Glomerular visceral epithelial cell (primary cell): ENCODE measurements around the gene HTATIP2.
"Not testable (repeated sequence)": the region's sequence is repeated elsewhere in the genome, so short reads cannot be mapped to it uniquely, and the experiment has no call there.

Experiments
- DNase-seq: peaks from one replicate; pipeline ENCODE4 v3.0.0-alpha.2; 2016; ENCODE audit errors: extremely low spot score

Gene HTATIP2

DNA sequence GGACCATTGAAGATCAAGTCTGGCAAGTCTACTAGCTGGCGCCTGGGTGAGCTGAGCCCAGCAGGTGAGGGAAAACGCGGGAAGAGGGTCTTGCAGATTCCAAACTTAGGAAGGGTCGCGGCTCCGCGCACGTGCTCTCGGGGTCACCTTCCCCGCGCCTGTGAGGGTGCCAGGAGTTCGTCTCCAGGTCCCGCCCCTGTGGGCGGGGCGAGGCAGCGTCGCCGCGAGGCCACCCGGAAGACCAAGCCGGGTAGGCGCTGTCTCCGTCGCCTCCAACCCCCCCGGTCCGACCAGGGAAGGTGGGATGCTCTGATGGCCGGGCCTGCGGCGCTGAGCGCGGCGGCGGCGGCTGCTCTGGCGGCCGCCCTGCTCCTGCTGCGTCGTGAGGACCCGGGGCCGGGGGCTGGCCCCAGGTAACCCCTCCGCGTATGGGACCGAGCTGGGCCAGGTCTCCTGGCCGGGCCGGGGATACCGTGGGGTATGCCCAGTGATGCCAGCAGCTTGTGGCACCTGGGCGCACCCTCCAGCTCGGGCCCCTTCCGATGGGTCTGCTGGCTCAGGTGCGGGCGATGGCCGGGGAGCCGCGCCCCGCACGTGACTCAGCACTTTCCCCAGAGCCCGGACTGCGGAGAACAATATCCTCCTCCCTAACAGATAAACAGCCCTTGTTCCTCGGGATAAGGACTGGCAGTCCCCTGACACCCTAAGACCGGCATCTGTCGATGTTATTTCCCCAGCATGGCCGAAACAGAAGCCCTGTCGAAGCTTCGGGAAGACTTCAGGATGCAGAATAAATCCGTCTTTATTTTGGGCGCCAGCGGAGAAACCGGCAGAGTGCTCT is at the start of gene HTATIP2:
Gene HTATIP2, plus strand, starts transcription at position 215 of the 841 bp plus-strand sequence. Its CDS starts 524 bp downstream, at position 739.
- DNase-seq, result peak; percentile 24

DNA sequence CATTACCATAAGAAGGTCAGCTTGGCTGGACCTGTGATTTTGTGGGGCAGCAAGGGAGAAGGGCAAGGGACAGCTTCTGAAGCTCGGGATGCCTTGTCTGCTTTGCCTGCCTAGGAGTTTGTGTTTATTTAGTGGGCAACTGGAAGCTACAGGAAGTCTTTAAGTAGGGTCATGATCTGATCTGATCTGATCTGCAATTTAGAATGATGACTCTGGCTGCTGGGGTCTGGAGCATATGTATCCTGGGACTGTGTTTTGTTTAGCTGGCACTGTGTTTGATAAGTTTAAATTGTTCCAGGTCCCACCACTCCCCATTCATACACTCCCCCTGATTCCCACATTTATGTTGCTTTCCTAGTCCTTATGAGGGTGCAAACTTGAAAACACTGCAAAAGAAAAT is 47.7 kb upstream of the HTATIP2 start:
- DNase-seq, result no peak

DNA sequence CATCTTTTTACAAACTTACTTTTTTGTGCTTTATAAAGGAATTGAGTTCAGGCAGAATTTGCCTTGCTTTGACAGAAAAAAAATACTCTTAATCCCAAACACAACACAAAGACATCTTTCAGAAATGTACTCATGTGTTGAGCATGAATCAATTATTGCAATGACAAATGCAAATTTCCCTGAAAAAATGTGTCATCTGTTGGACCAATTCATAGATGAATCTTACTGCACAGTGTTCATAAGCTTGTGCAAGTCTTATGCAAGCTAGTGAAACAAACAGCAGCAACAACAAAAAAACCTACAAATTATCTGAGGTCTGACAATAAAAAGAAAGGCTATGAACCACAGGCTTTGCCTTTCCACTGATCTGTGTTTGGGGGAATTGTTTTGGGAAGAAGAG is 42.3 kb upstream of the HTATIP2 start:
- DNase-seq, result no peak

DNA sequence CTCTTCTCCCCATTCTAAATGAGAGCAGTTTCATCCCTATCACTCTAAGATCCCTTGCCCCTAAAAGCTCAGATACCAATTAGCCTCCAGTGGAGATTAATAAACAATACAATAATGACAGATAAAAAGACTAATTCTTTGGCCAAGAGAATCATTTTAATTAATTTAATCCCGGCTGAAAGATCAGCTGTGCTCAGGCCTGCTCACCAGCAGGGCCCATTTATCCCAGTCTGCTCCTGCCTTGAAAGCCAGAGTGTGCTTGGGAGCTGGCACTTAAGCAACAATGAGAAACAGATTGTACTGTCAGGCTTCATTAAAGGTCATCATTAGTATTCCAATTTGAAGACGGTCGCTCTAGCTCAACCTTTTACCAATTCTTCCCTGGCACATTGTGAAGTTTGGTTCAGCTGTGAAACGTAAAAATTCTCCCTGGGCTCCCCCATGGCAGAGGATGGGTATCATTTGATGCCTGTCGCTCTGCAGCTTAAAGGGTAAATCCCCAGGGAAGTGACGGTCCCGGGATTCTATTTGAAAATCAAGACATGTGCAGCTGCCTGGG is 36.1 kb upstream of the HTATIP2 start:
- DNase-seq, result no peak

DNA sequence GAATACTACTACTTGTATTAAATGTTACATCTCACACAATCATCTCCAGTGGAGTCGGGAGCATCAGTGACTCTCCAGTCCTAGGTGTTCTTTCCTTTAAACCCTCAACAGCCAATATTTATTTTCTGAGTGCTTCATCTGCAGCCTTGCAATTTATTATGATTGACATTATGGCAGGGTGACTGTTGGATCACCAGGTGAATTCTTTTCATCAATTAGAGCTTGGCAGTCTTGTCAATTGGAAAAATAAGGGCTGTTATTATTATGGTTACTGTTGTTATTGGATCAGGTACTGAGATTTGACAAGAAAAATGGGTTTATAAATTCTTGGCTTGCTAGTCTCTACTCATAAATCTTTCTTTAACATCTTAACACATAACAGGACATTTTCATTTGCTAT is 27.5 kb upstream of the HTATIP2 start:
- no peak for DNase-seq

DNA sequence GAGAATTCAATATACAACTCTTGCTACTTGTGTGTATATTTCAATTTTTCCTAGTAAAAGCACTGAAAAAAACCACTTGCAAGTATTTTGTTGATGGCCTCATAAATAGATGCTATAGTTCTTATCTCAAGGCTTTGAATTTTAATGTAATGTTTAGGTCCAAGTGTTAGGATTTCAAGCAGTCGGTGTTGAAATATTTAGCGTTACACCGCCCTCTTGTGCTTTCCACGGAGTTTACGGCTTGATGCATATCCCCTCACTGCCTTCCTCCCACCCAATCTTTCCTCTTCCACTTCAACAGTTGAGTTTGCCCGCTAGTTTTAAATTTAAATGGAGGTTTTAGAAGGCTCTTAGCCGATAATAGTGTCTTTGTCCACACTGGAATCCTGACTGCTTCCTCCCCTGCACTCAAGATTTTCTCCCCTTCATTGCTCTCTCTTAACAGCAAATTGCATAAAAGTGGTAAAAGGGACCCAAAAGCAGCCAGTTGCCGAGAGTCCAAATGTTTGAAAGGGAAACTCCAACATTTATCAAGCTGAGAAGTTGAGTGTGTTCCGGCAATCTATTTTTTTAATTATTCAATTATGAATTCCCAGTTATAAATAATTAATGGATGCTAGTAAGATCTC is 25.9 kb upstream of the HTATIP2 start:
- peak; percentile 5 for DNase-seq

DNA sequence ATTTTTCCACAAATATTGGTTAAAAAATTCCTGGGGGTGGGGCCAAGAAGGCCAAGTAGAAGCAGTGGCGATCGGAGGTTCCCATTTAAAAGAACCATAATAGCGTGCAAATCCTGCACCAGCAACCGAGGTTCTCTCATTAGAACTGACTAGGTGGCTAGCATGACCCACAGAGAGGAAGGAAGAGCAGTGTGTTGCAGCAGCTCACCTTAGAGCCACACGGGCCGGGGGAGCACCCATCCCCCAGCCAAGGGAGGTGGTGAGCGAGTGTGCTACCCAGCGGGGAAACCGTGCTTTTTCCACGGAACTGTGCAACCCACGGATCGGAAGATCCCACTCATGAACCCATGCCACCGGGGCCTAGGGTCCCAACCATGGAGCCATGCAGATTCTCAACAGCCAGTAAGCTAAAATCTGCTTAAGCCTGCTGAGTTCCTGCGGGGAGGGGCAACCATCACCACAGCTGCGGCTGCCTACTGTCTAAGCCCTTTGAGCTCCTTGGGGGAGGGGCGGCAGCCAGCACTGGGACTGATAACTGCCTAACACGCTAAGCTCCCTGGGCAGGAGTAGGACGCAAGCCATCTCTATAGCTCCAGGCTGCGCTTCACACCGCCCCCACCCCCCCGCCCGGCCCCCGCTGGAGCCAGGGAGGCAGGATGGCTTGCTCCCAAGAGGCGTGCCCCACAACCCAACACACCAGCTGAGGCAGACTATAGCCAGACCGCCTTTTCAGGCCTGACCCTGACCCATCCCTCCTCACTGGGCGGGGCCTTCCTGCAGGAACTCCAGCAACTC is 21.0 kb upstream of the HTATIP2 start:
- no peak for DNase-seq

DNA sequence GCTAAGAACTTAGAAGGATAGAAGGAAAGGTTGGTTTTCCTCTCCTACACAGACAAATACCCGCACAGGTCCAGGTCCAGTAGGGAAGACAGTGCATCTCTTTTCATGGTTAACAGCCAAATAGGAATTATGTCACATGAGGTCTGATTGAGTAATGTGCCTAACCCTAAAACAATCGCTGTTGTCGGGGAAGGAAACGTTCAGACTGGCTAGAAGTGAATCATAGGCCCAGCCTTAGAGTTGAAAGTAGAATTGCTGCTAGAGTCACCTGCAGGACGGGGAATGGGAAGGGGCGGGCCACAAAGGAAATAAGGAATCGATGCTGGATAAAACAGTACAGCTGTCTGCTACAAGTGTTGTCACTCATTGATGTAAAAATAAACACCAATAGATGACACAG is 12.4 kb upstream of the HTATIP2 start:
- DNase-seq, result no peak

DNA sequence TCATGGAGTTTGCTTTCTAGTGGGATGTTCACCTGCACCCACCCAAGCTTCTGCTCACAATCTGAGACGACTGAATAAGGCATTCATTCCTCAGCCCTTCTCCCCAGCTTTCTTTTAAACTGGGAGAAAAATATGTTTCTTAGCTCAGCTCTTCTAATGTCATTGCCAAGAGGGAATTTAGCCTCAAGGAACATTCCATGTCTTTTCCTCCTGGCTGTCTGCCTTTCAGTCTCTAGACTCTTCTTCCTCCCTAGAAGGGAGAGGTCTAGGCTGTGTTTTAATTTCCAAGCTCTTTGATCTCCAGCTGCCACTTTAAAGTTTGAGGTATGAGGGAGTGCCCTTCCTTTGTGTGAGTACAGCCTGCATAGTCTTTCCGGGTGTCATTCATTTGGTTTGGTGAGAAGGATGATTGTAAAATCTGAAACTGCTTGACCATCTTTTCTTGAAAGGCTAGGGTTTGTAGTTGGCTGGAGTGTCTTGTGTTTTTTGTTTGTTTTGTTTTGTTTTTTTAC is 11.7 kb upstream of the HTATIP2 start:
- no peak for DNase-seq

GRCh38 chr11:20353829-20354434 is 9.6 kb upstream of the HTATIP2 start:
- peak; percentile 32 for DNase-seq

GRCh38 chr11:20355221-20356219 is 8.0 kb upstream of the HTATIP2 start:
- DNase-seq, result peak; percentile 37

DNA sequence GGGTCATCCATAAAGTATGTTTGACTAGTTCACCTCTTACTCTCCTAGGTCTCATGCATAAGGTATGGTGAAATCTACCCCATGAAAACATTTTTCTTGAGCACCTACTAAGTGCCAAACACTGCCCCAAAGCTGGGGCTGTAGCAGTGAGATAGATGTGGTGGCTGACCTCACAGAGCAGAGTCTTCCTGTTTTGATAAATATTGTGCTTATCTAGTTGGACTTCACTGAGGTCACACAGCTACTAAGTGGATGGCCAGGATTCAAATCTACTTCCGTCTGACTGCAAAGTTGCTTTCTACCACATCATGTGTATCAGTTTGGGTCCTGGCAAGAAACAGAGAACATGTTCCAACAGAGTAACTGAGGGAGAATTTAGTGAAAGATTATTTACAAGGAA is 6.4 kb upstream of the HTATIP2 start:
- DNase-seq, result no peak

- DNase-seq, result peak; percentile 23
These were observed 2.9 kb upstream of the HTATIP2 start for GRCh38 chr11:20360650-20361049.

DNA sequence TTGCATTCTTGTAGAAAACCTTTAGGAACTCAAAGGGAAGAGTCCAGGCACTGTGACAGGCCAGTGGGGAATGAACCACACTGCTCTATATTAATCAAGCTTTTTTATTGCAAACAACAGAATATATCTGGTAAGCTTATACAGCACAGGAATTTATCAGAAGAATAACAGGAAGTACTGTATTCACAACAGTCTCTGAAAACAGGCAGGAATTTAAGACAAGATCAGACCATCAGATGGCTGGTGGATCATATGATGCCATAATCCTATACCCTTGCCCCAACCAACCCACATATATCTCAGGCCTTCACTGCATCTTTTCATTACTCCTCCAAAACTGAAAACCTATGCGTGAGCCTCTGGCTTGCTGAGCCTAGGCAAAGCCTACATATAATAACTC is 1.0 kb upstream of the HTATIP2 start:
- DNase-seq, result no peak

DNA sequence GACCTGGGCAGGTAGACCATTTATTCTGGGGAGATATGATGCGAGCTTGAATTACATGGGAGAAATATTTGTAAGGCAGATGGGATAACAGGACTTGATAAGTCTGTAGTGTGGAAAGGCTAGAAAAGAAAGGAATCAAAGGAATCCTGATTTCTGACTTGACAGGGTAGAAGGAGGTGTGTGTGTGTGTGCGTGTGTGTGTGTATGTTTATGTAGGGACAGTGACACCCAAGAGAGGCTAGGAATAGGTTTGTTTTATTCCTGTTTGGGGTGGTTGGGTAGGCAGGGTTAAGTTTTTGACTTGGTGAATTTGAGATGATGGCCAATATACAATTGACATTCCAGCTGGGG is 390 bp upstream of the HTATIP2 start:
- DNase-seq, result no peak

DNA sequence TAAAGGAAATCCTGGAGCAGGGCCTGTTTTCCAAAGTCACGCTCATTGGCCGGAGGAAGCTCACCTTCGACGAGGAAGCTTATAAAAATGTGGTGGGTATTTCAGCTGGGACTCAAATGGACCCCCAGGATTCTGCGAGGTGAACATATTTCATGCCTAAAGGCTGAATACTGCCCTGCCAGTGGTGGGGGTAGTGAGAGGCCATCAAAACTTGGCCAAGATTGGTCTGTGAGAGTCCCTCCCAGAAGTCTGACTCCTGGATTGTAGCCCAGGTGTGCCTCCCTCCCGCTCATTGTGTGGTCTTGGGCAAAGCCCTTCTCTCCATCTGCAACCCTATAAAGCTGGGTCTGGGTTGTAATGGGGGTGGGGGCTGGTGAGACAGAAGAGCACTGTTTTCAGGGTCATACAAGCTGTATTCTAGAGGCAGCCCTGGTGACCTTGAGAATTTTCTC is 853 bp downstream of the HTATIP2 start:
- no peak for DNase-seq

DNA sequence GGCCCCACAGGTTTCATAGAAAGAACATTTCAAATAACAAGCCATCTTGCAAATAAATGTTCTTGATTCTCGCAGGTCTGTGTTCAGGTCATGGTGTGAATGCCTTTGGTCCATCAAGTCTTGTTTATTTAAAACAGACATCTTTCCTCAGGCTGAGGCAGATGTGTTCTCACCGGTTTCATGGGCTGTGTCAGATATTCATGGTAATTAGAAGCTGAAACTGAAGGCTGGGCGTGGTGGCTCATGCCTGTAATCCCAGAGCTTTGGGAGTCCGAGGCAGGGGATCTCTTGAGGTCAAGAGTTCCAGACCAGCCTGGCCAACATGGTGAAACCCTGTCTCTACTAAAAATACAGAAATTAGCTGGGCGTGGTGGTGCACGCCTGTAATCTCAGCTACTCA is 2.0 kb downstream of the HTATIP2 start:
- DNase-seq, result not testable (repeated sequence)

- peak; percentile 74 for DNase-seq
These were observed 3.9 kb downstream of the HTATIP2 start for GRCh38 chr11:20367313-20367948.

DNA sequence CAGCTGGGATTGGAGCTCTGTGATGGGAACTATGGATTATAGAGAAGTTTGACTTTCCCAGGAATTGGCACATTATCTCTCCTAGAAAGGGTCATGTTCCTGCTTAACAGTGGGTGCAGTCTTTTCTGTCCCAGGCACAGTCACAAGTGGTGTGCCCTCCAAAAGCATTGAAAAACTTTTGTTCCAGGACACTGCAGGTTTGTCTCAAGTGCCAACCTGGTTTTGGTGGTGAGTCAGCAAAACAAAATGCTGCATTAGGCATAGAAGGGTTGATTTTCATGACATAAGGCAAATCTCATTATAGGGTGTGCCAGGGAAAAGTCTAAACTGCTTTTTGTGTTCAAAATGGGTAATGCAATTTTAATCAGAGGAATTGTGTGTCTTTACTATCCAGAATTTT is 4.9 kb downstream of the HTATIP2 start:
- DNase-seq, result peak; percentile 20

DNA sequence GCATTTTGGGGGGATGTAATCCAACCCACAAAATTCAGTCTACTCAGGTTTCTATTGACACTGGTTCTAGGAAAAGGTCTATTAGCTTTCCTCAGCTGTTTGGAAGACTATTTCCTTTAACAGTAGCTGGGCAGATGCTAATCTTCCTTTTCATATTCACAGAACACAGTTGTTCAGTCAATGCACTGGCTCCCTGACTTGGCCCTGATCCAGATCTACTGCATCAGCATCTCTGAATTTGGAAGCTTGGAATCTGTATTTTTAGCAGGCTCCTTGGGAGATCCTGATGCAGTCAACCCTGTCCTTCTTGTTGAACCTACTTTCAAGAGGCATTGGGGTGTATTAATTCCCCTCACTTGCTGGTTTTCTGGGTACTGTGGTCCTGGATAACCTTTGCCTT is 6.3 kb downstream of the HTATIP2 start:
- no peak for DNase-seq
